BJ (cell line): Measurements from ENCODE around the gene ZNF77. TPM values are rescaled to one million over a fixed set of nuclear protein-coding genes. Genes with fewer than 3 reads are reported as not detected.

Experiments
- CTCF ChIA-PET: fragments of 350-600 bp; formaldehyde crosslinking; extraction: SDS; loops from one replicate; lab custom pipeline; 2021; ENCODE audit warnings: antibody characterized with exemption, inconsistent platforms; lab: Yijun Ruan, JAX
- POLR2A ChIA-PET: fragments of 300-600 bp; sonication (Branson Sonifier 250); formaldehyde crosslinking; extraction: SDS; loops from one replicate; lab custom pipeline; 2021; ENCODE audit warnings: antibody characterized with exemption; lab: Charles Lee
- DNase-seq: peaks from one replicate; pipeline ENCODE4 v3.0.0-alpha.2; 2011; ENCODE audit warnings: low read depth
- H3K27me3 ChIP-seq: 2 replicates; pipeline ENCODE4 v1.6.0; 2011; ENCODE audit warnings: low read length; ENCODE audit not compliant: control insufficient read depth, insufficient read depth
- H3K36me3 ChIP-seq: 2 replicates; pipeline ENCODE4 v1.5.1; 2011; ENCODE audit warnings: low read length; ENCODE audit not compliant: control insufficient read depth, insufficient read depth
- H3K4me3 ChIP-seq: 2 replicates; pipeline ENCODE4 v1.5.1; 2011; ENCODE audit warnings: low read depth, mild to moderate bottlenecking, control low read depth, low read length
- polyA plus RNA-seq: library from polyadenylated mRNA; depleted of rRNA; stranded (reverse); fragments of >200 nt; gene quantifications from 2 replicates; pipeline ENCODE4 v1.2.3, GENCODE V29; 2011
- TF ChIP-seq, protein P1 (sequence below): IDR thresholded peaks from 2 replicates; pipeline ENCODE4 v1.5.1; 2011; ENCODE audit warnings: low read depth, mild to moderate bottlenecking, control low read depth, inconsistent platforms, low read length, moderate library complexity; ENCODE audit not compliant: insufficient read depth

The ZNF77 gene
- polyA plus RNA-seq, 1 experiment: 3.2 TPM

DNA sequence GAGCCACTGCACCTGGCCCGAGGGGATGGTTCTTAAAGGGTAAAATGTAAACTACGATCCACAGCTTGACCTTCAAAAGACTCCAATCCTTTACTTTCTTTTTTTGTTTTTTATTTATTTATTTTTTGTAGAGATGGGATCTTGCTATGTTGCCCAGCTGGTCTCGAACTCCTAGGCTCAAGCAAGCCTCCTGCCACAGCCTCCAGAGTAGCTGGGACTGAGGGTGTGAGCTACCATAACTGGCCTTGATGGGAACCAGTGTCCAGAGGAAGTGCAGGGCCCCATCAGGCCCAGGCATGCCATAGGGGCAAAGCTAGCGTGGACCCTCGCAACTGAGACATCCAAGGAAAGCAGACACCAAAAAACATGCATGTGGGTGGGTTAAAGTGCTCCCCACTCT is 18.4 kb upstream of the ZNF77 start:
- TF ChIP-seq, protein P1, sequence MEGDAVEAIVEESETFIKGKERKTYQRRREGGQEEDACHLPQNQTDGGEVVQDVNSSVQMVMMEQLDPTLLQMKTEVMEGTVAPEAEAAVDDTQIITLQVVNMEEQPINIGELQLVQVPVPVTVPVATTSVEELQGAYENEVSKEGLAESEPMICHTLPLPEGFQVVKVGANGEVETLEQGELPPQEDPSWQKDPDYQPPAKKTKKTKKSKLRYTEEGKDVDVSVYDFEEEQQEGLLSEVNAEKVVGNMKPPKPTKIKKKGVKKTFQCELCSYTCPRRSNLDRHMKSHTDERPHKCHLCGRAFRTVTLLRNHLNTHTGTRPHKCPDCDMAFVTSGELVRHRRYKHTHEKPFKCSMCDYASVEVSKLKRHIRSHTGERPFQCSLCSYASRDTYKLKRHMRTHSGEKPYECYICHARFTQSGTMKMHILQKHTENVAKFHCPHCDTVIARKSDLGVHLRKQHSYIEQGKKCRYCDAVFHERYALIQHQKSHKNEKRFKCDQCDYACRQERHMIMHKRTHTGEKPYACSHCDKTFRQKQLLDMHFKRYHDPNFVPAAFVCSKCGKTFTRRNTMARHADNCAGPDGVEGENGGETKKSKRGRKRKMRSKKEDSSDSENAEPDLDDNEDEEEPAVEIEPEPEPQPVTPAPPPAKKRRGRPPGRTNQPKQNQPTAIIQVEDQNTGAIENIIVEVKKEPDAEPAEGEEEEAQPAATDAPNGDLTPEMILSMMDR: no peak
- CTCF ChIA-PET: interaction anchor here (0.9 to 6.7 kb wide), 11 partner anchors 10 to 248 kb away, joined by 3 to 55 read pairs (median 6); partner anchors contain the start of gene TLE6
- DNase-seq: no peak
- no peaks in the 10 kb centered on the region for H3K27me3 ChIP-seq
- POLR2A ChIA-PET: interaction anchor here (0.7 kb wide), 1 partner anchor 13 kb away, joined by 17 read pairs; no protein-coding TSS in a partner anchor
- no peak overlapping the region for H3K4me3 ChIP-seq
- H3K36me3 ChIP-seq: no peaks in the 10 kb centered on the region

DNA sequence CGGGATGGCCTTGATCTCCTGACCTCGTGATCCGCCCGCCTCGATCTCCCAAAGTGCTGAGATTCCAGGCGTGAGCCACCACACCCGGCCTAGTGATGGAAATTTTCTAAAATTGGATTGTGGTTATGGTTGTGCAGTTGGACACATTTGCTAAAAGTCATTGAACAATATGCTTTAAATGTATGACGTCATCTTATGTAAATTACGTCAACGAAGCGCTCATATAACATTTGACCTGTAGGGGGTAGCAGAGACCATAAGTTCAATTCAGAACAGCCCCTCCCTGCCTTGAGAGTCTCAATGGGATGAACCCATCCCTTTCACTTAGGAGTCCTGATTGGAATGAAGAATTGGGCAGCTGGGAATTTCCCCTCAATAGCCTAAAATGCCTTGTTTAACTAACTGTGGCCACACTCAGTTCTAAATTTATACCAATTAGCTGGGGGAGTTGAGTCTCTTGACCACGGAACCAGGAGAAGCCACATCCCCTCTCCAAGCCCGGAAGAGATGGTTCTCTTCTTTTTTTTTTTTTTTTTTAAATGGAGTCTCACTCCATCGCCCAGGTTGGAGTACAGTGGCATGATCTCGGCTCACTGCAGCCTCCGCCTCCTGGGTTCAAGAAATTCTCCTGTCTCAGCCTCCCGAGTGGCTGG is 17.4 kb upstream of the ZNF77 start:
- ChIA-PET CTCF (interaction anchor here (0.7 to 6.7 kb wide), 24 partner anchors 9 to 249 kb away, joined by 3 to 55 read pairs (median 4); partner anchors contain the start of gene TLE6), POLR2A (no interaction called here)
- DNase-seq: peak; percentile 37
- Histone ChIP-seq H3K4me3 (no peak overlapping the region), H3K27me3 (no peaks in the 10 kb centered on the region), H3K36me3 (no peaks in the 10 kb centered on the region)
- TF ChIP-seq, protein P1: peak; percentile 60

DNA sequence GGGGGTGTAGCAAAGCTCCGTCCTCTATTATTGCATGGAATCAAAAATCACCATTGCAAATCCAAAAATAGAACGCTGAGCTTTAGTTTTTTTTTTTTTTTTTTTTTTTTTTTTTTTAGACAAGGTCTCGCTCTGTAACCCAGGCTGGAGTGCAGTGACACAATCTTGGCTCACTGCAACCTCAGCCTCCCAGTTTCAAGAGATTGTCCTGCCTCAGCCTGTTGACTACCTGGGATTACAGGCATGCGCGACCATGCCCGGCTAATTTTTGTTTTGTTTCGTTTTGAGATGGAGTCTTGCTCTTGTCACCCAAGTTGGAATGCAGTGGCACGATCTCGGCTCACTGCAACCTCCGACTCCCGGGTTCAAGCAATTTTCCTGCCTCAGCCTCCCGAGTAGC is 15.3 kb upstream of the ZNF77 start:
- no peaks in the 10 kb centered on the region for H3K27me3 ChIP-seq
- TF ChIP-seq, protein P1: no peak
- no peak overlapping the region for H3K4me3 ChIP-seq
- no peak for DNase-seq
- no peaks in the 10 kb centered on the region for H3K36me3 ChIP-seq
- ChIA-PET CTCF (interaction anchor here (1.0 to 6.7 kb wide), 7 partner anchors 8 to 250 kb away, joined by 3 to 55 read pairs (median 5); no protein-coding TSS in a partner anchor), POLR2A (no interaction called here)

DNA sequence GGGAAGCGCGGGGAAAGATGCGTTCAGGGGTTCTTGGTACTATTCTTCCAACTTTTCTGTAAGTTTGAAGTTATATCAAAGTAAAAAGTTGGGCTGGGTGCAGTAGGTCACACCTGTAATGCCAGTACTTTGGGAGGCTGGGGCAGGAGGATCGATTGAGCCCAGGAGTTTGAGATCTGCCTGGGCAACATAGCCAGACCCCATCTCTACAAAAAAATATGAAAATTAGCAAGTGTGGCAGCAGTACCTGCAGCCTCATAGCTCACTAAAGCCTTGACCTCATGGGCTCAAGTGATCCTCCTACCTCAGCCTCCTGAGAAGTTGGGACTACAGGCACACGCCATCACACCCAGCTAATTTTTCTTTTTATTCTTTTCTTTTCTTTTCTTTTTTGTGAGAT is 12.4 kb upstream of the ZNF77 start:
- no peak for DNase-seq
- Histone ChIP-seq H3K36me3 (no peaks in the 10 kb centered on the region), H3K27me3 (no peaks in the 10 kb centered on the region; the same call in 1 of the 2 replicates), H3K4me3 (no peak overlapping the region)
- CTCF ChIA-PET: interaction anchor here (0.7 to 2.4 kb wide), 8 partner anchors 17 to 204 kb away, joined by 3 to 12 read pairs (median 3); no protein-coding TSS in a partner anchor
- TF ChIP-seq, protein P1: no peak
- POLR2A ChIA-PET: no interaction called here

DNA sequence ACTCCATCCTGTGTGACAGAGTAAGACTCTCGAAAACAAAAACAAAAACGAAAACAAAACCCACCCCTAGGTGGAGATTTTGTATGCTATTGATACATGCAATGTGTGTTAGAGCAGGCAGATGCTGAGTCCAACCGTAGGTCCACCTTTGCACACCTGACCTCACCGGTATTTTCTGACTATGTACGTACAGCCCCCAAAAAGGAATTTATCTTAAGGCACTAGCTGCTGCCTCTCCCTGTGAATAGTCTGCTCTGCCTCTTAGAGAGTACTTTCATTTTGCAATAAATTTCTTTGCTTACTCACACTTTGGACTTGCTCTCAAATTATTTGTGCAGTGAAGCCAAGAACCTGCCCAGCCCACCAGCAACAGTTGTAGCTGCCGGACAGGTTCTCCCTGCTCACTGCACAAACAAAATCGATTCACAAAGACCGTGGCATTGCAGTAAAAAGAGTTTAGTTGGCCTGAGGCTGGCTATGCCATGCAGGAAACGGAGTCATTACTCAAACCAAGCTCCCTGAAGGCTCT is 8.2 kb upstream of the ZNF77 start:
- CTCF ChIA-PET: interaction anchor here (0.6 to 4.8 kb wide), 8 partner anchors 10 to 206 kb away, joined by 3 to 55 read pairs (median 10); no protein-coding TSS in a partner anchor
- TF ChIP-seq, protein P1: 0 out of 2 replicates have a peak, but pooled peaks have one; percentile 6
- POLR2A ChIA-PET: no interaction called here
- DNase-seq: no peak
- Histone ChIP-seq H3K27me3 (no peaks in the 10 kb centered on the region; the same call in 1 of the 2 replicates), H3K36me3 (no peaks in the 10 kb centered on the region), H3K4me3 (no peak overlapping the region)
